Type B pancreatic cell (in vitro differentiated cells): ENCODE results near the gene APOBEC3F. TPM values are rescaled to one million over a fixed set of nuclear protein-coding genes. Genes with fewer than 3 reads are reported as not detected.

Source experiments
- DNase-seq: peaks from one replicate; pipeline ENCODE4 v3.0.0; 2021; ENCODE audit warnings: mixed read lengths; ENCODE audit not compliant: unreplicated experiment; ENCODE audit errors: extremely low spot score
- H3K27ac Mint-ChIP-seq: 2 replicates; pipeline ENCODE4 v1.8.0; 2021; ENCODE audit warnings: mild to moderate bottlenecking, mixed read lengths
- H3K27me3 Mint-ChIP-seq: 2 replicates; pipeline ENCODE4 v1.8.0; 2021; ENCODE audit warnings: mixed read lengths
- H3K36me3 Mint-ChIP-seq: 2 replicates; pipeline ENCODE4 v1.8.0; 2021; ENCODE audit warnings: mixed read lengths
- H3K4me1 Mint-ChIP-seq: one replicate; pipeline ENCODE4 v1.8.0; 2021; ENCODE audit warnings: mixed read lengths; ENCODE audit not compliant: unreplicated experiment
- H3K4me3 Mint-ChIP-seq: 2 replicates; pipeline ENCODE4 v1.8.0; 2021; ENCODE audit warnings: mild to moderate bottlenecking, mixed read lengths
- H3K9me3 Mint-ChIP-seq: 2 replicates; pipeline ENCODE4 v1.8.0; 2021; ENCODE audit warnings: mixed read lengths
- CTCF ChIP-seq: fragments of 200-600 bp; sonication (generic); conservative IDR thresholded peaks from 2 replicates; pipeline ENCODE4 v1.5.0; 2021; ENCODE audit warnings: antibody characterized with exemption, mild to moderate bottlenecking
- total RNA-seq: library from RNA; stranded (reverse); gene quantifications from 2 replicates; pipeline ENCODE4 v1.2.1, GENCODE V29; 2021; ENCODE audit warnings: low replicate concordance

APOBEC3F gene
- total RNA-seq, 1 donor from 2014 or later = 14.9 TPM

GRCh38 chr22:39094717-39095389, 54.2 kb downstream of the APOBEC3F start:
- Mint-ChIP-seq H3K4me1 (peaks cover 19% of the 10 kb centered on the region), H3K27me3 (no peaks in the 10 kb centered on the region), H3K27ac (no peak overlapping the region), H3K36me3 (no peaks in the 10 kb centered on the region), H3K4me3 (no peak overlapping the region), H3K9me3 (no peaks in the 10 kb centered on the region)
- TF ChIP-seq CTCF = no peak
- no peak for DNase-seq

DNA sequence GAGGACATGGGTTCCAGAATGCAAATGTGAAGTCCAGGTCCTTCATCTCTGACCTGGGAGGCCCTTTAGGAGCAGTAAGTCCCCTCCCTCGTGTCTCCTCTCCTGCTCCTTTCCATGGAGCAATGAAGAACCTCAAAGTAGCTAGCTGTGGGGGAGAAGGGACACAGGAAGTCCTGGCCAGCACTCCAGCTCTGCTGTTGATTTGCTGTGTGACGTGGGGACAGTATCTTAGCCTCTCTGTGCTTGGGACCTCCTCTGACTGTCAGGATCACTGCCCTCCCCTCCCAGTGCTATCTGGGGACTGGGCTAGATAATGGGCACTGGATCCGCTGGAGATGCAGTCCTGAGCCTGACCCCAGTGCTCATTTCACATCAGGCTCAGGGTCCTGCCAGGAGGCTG, 55.3 kb downstream of the APOBEC3F start:
- no peaks in the 10 kb centered on the region for H3K27me3 Mint-ChIP-seq
- no peak for TF ChIP-seq CTCF
- no peaks in the 10 kb centered on the region for H3K9me3 Mint-ChIP-seq

DNA sequence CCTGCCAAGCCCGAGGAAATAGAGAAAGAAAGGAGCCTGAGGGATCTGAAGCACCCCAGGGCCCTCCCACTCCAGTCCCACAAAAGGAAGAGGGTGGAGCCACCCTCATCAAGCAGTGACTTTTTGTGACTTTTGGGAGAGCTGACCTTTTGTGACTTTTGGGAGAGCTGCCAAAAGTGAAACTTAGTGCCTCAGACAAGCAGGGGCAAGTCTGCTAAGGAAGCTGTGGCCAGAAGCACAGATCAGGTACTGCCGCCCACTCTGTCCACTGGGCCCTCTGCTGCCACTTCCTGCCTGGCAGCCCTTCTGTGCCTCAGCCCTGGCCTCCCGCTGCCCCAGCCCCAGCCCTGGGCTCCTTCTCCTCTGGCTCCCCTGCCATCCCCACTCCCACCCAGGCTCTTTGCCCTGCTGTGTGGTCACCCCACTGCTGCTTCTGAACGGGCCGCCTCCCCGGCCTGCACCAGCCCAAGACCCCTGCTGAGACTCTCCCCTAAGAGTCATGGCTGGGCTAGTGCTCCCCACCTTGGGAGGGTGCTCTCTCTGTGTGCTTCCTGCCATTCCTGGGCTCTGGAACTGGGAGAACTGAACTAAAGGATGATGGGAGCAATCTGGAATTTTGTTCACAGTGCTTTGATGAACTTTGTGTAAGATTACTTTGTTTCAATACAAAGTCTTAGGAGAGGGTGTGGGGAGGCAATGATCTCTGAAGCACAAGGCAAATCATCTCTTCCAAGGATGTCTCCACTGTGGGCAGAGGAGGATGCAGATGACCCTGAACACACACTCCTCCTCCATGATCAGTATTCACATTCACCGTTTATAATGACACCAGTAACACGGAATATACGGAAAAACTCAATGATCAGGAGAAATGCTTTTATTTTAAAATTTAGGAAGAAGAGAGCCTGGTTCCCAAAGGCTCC, 56.7 kb downstream of the APOBEC3F start, which contains the start of gene APOBEC3H:
TSS of gene APOBEC3H (plus strand) at position 147 of the 923 bp plus-strand sequence. CDS start 3,035 bp downstream, outside the sequence.
- Mint-ChIP-seq H3K27me3 (no peaks in the 10 kb centered on the region), H3K9me3 (no peaks in the 10 kb centered on the region), H3K27ac (peak within 1 kb of the TSS; percentile 81), H3K36me3 (no peaks in the 10 kb centered on the region), H3K4me3 (no peak within 1 kb of the TSS), H3K4me1 (peaks cover 19% of the 10 kb centered on the region)
- DNase-seq = no peak
- TF ChIP-seq CTCF = no peak

More for the DNA sequence above, 55.3 kb downstream of the APOBEC3F start:
- H3K27ac Mint-ChIP-seq = no peak overlapping the region
- no peak for DNase-seq
- no peaks in the 10 kb centered on the region for H3K36me3 Mint-ChIP-seq
- peaks cover 19% of the 10 kb centered on the region for H3K4me1 Mint-ChIP-seq
- H3K4me3 Mint-ChIP-seq = no peak overlapping the region

DNA sequence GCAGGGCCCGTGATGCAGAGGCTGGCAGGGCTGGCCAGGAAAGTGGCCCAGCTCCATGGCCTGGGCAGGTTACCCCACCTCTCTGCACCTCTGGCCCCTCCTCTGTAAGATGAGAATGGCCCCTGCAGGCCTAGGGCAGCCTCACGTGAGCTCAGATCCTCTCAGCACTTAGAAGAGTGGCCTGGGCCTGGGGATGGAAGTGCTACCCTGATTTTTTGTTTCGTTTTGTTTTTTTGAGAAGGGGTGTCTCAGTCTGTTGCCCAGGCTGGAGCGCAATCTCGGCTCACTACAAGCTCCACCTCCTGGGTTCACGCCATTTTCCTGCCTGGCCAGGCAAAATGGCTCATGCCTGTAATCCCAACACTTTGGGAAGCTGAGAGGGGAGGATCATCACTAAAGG, 57.4 kb downstream of the APOBEC3F start:
- no peak for DNase-seq
- no peak overlapping the region for H3K4me3 Mint-ChIP-seq
- H3K27ac Mint-ChIP-seq = peak overlapping the region; percentile 81
- peaks cover 19% of the 10 kb centered on the region for H3K4me1 Mint-ChIP-seq
- no peaks in the 10 kb centered on the region for H3K36me3 Mint-ChIP-seq
- no peak for TF ChIP-seq CTCF
- no peaks in the 10 kb centered on the region for H3K9me3 Mint-ChIP-seq
- no peaks in the 10 kb centered on the region for H3K27me3 Mint-ChIP-seq

DNA sequence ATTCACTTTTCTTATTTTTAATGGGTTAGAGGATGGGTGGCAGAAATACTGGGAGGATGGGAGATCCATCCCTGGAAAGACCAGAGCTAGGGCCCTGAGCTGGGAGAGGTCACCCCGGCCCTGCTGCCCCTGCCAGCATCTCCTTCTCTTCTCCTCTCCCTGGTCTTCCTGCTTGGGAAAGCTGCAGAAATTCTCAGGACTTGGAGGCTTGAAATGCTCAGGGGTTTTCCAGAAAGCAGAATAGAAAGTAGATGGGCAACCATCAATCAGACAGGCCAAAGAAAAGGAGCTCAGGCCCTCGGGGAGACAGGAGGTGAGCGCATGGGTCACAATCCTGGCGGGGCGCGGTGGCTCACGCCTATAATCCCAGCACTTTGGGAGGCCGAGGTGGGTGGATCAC, 57.9 kb downstream of the APOBEC3F start:
- no peak overlapping the region for H3K27ac Mint-ChIP-seq

More for the DNA sequence above, 57.9 kb downstream of the APOBEC3F start:
- no peaks in the 10 kb centered on the region for H3K27me3 Mint-ChIP-seq
- peaks cover 19% of the 10 kb centered on the region for H3K4me1 Mint-ChIP-seq
- no peak for TF ChIP-seq CTCF
- DNase-seq = no peak
- H3K9me3 Mint-ChIP-seq = no peaks in the 10 kb centered on the region
- H3K36me3 Mint-ChIP-seq = no peaks in the 10 kb centered on the region
- H3K4me3 Mint-ChIP-seq = no peak overlapping the region
